Esophagus muscularis mucosa (tissue), 3 donors: ENCODE results near the gene LHX5.

ENCODE experiments used
- POLR2A ChIP-seq: fragments of 450-650 bp; IDR thresholded peaks from one replicate; pipeline ENCODE4 v1.6.1; 2017; ENCODE audit warnings: antibody characterized with exemption, moderate library complexity, mild to moderate bottlenecking, low read depth
- TF ChIP-seq, protein P1 (sequence below), 3 experiments: fragments of 200-600 bp in 2 of 3; fragments of 450-650 bp in 1 of 3; sonication (generic) in 2 of 3; IDR thresholded peaks; one replicate each; pipeline ENCODE4 v1.5.1; 2017 to 2019; ENCODE audit warnings: antibody characterized with exemption in 3 of 3, mild to moderate bottlenecking in 2 of 3, moderate library complexity in 1 of 3

GRCh38 chr12:113420996-113421595 lies 50.6 kb downstream of the LHX5 start:
- TF ChIP-seq, protein P1, sequence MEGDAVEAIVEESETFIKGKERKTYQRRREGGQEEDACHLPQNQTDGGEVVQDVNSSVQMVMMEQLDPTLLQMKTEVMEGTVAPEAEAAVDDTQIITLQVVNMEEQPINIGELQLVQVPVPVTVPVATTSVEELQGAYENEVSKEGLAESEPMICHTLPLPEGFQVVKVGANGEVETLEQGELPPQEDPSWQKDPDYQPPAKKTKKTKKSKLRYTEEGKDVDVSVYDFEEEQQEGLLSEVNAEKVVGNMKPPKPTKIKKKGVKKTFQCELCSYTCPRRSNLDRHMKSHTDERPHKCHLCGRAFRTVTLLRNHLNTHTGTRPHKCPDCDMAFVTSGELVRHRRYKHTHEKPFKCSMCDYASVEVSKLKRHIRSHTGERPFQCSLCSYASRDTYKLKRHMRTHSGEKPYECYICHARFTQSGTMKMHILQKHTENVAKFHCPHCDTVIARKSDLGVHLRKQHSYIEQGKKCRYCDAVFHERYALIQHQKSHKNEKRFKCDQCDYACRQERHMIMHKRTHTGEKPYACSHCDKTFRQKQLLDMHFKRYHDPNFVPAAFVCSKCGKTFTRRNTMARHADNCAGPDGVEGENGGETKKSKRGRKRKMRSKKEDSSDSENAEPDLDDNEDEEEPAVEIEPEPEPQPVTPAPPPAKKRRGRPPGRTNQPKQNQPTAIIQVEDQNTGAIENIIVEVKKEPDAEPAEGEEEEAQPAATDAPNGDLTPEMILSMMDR (IDR thresholded peaks at IDR 0.05) = no peak
- TF ChIP-seq POLR2A = no peak
